Ectodermal cell (in vitro differentiated cells): Measurements from ENCODE around the gene POMT2.

Experiments
- H3K27ac ChIP-seq: 2 replicates; pipeline ENCODE4 v1.7.0; 2013; ENCODE audit warnings: mild to moderate bottlenecking, low read depth, low read length; ENCODE audit not compliant: insufficient read depth, poor library complexity, severe bottlenecking
- H3K27me3 ChIP-seq: 2 replicates; pipeline ENCODE4 v1.7.0; 2013; ENCODE audit warnings: mild to moderate bottlenecking, low read length; ENCODE audit not compliant: insufficient read depth, control insufficient read depth, poor library complexity, severe bottlenecking
- H3K36me3 ChIP-seq: one replicate; pipeline ENCODE4 v1.7.0; 2013; ENCODE audit warnings: low read length; ENCODE audit not compliant: control insufficient read depth, insufficient read depth
- H3K4me1 ChIP-seq: one replicate; pipeline ENCODE4 v1.7.0; 2013; ENCODE audit warnings: low read length; ENCODE audit not compliant: control insufficient read depth, insufficient read depth
- H3K4me3 ChIP-seq: 2 replicates; pipeline ENCODE4 v1.7.0; 2013; ENCODE audit warnings: low read depth, low read length, control low read depth; ENCODE audit not compliant: insufficient read depth
- H3K9me3 ChIP-seq: 2 replicates; pipeline ENCODE4 v1.7.0; 2013; ENCODE audit warnings: mild to moderate bottlenecking, low read length, moderate library complexity; ENCODE audit not compliant: control insufficient read depth
- WGBS, 2 experiments: methylation state at CpG; one replicate each; pipeline ENCODE4 v1.1.7; 2013; ENCODE audit warnings: missing lambda C conversion rate in 2 of 2; 5-methylcytosine and 5-hydroxymethylcytosine counted together

POMT2 gene

GRCh38 chr14:77305696-77306095 lies 15.0 kb downstream of the POMT2 start:
- H3K4me1 ChIP-seq = peaks cover 27% of the 10 kb centered on the region
- H3K36me3 ChIP-seq = no peaks in the 10 kb centered on the region
- no peak overlapping the region for H3K4me3 ChIP-seq
- WGBS, 2 experiments = 94 to 95% methylated on average over 4 of the region's 4 CpGs
- H3K9me3 ChIP-seq = no peaks in the 10 kb centered on the region
- no peaks in the 10 kb centered on the region for H3K27me3 ChIP-seq
- H3K27ac ChIP-seq = peak overlapping the region; percentile 96

DNA sequence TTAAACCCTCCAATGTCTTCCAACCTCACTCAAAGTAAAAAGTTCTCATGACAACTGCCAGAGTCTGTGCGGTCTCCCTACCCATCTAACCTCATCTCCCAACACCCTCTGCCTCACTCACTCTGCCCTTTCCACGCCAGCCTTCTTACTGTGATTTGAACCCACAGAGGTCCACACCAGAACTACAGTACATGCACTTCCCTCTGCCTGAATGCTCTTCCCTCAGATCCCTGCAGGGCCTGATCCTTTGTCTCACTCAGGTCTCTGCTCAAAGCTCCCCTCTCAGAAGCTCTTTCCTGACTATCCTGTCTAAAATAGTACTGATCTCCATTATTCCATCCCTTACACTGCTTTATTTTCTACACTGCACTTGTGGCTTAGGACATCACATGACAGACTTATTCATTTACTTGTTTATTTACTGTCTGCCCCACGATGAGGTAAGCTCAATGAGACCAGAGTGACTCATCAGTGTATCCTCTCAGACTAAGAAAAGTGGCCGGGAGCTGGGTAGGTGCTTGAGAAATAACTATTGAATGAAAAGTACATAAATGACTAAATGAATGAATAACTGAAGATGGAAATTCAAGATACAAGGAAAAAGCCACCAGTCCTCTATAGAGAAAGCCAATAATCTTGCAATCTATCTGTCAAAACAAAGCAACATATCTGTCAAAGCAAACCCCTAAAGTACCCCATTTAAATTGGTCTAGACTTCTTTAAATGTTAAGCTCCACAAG lies 17.1 kb downstream of the POMT2 start:
- no peaks in the 10 kb centered on the region for H3K9me3 ChIP-seq
- no peak overlapping the region for H3K27ac ChIP-seq
- H3K4me3 ChIP-seq = no peak overlapping the region
- H3K27me3 ChIP-seq = no peaks in the 10 kb centered on the region
- H3K4me1 ChIP-seq = peaks cover 27% of the 10 kb centered on the region
- no peaks in the 10 kb centered on the region for H3K36me3 ChIP-seq
- 84 to 89% methylated on average over 4 of the region's 4 CpGs for WGBS, 2 experiments

DNA sequence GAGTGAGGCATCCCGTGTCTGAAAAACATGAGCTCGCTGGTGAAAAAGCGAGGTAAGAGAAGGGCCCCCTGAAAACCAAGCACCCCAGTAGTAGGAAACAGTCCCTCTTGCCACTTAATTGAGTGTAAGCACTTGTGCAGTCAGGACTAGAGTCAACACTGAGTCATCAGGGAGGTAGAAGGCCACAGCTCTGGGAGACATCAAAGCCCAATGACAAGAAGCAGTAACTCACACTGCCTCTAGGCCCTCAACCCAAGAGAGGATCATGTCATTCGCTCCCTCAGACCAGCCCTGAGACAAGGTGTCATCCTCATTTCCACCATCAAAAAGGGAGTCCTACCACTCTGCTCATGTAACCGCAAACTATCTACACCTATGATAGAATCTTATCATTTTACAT lies 17.8 kb downstream of the POMT2 start:
- no peaks in the 10 kb centered on the region for H3K36me3 ChIP-seq
- no peaks in the 10 kb centered on the region for H3K27me3 ChIP-seq
- peaks cover 27% of the 10 kb centered on the region for H3K4me1 ChIP-seq
- H3K27ac ChIP-seq = no peak overlapping the region
- H3K4me3 ChIP-seq = no peak overlapping the region
- no peaks in the 10 kb centered on the region for H3K9me3 ChIP-seq
- WGBS, 2 experiments = 93 to 94% methylated on average over 5 of the region's 5 CpGs

DNA sequence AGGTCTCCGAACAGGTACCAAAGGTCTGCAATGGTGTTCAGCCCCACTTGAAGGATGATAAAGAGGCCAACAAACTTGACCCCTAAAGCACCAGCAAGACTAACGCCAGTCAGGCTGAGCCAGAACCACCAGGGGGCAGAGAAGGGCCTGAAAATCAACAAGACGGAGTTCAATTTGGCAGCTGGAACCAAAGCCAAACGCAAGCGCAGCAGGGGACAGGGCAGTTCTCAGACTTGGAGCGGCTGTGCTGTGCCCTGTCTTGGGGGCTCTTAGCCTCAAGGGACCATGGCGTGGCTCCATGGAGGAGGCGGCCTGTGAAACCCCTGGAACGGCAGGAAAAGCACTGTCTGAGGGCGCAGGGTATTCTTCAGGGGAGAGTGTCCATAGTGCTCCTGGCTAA lies 19.6 kb downstream of the POMT2 start:
- H3K27ac ChIP-seq = no peak overlapping the region
- no peaks in the 10 kb centered on the region for H3K36me3 ChIP-seq
- H3K4me3 ChIP-seq = no peak overlapping the region
- peaks cover 13% of the 10 kb centered on the region for H3K4me1 ChIP-seq
- no peaks in the 10 kb centered on the region for H3K9me3 ChIP-seq
- H3K27me3 ChIP-seq = no peaks in the 10 kb centered on the region
- WGBS, 2 experiments = 49 to 51% methylated on average over 10 of the region's 10 CpGs

DNA sequence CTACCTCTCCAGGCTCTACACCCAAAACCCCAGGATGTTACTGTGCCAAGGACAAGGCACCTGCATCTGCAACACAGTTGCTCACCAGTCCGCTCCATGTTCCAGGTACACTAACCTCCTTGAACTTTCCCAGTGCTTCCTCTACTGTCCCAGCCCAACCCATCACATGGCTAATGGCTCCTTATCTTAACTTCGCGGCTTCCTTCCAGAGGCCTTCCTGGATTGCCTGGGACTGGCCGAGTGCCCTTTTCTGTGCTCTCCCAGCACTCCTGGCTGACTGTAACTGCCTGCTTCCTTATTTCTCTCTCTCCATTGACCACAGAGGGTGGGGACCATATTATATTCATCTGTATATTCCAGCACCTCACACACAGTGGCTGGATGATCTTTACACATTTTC lies 20.9 kb downstream of the POMT2 start:
- H3K36me3 ChIP-seq = peaks cover 3% of the 10 kb centered on the region
- 92 to 95% methylated on average over 4 of the region's 4 CpGs for WGBS, 2 experiments

GRCh38 chr14:77296906-77297305 lies 23.8 kb downstream of the POMT2 start:
- Histone ChIP-seq H3K27ac (no peak overlapping the region), H3K36me3 (peaks cover 12% of the 10 kb centered on the region)
- 94 to 95% methylated on average over 8 of the region's 8 CpGs for WGBS, 2 experiments

More for the DNA sequence above, 20.9 kb downstream of the POMT2 start:
- no peak overlapping the region for H3K27ac ChIP-seq
- H3K9me3 ChIP-seq = no peaks in the 10 kb centered on the region
- H3K27me3 ChIP-seq = no peaks in the 10 kb centered on the region
- peaks cover 4% of the 10 kb centered on the region for H3K4me1 ChIP-seq
- H3K4me3 ChIP-seq = no peak overlapping the region

DNA sequence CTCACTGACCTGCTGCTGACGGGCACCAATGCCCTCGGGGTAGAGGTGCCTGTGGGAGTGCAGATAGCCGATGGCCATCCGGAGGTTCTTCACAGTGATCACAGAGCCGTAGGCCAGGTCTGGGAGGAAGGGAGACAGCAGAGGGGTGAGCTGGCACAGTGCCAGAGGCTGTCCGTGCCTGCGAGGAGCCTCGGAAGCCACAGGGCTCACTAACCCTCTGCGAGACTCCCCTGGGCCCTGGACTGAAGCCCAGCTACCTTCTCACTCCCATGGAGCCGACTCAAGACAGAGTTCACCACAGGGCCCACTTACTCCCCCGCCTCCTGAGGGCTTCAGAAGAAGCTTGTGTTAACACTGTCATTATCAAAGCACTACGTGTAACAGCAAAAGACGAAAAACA lies 24.5 kb downstream of the POMT2 start:
- WGBS, 2 experiments = 93% methylated on average over 13 of the region's 13 CpGs
- no peak overlapping the region for H3K27ac ChIP-seq
- H3K36me3 ChIP-seq = peaks cover 12% of the 10 kb centered on the region
- peaks cover under 1% of the 10 kb centered on the region for H3K4me1 ChIP-seq
- H3K27me3 ChIP-seq = no peaks in the 10 kb centered on the region
- H3K9me3 ChIP-seq = no peaks in the 10 kb centered on the region
- H3K4me3 ChIP-seq = no peak overlapping the region

More at GRCh38 chr14:77296906-77297305, 23.8 kb downstream of the POMT2 start:
- Histone ChIP-seq H3K4me1 (peaks cover 4% of the 10 kb centered on the region), H3K27me3 (no peaks in the 10 kb centered on the region), H3K9me3 (no peaks in the 10 kb centered on the region), H3K4me3 (no peak overlapping the region)

GRCh38 chr14:77290705-77291104 lies 30.0 kb downstream of the POMT2 start:
- H3K9me3 ChIP-seq = no peaks in the 10 kb centered on the region
- no peaks in the 10 kb centered on the region for H3K27me3 ChIP-seq
- H3K36me3 ChIP-seq = peaks cover 15% of the 10 kb centered on the region
- 94% methylated on average over 4 of the region's 4 CpGs for WGBS, 2 experiments
- no peak overlapping the region for H3K4me3 ChIP-seq
- no peak overlapping the region for H3K27ac ChIP-seq
- no peaks in the 10 kb centered on the region for H3K4me1 ChIP-seq

DNA sequence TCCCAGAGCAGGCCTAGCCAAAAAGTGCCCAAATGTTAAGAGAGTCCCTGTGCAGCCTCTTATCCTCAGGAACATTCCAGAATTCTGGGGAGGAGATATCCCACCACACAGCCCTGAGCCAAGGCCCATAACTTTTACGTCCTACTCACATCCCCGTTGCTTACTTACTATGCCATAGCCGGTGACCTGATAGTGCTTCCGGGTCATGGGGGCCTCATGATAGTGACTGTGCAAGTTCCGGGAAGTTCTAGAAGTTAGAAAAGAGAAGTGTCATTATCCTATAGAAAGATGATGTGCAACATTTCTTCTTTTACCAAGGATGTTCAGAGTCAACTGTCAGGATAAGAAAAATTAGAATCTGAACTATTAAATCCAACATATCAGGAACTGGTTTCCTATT lies 34.1 kb downstream of the POMT2 start:
- Histone ChIP-seq H3K36me3 (peaks cover 9% of the 10 kb centered on the region), H3K27me3 (no peaks in the 10 kb centered on the region), H3K4me3 (no peak overlapping the region), H3K4me1 (no peaks in the 10 kb centered on the region), H3K9me3 (no peaks in the 10 kb centered on the region), H3K27ac (no peak overlapping the region)
- WGBS, 2 experiments = 92 to 99% methylated on average over 5 of the region's 5 CpGs

DNA sequence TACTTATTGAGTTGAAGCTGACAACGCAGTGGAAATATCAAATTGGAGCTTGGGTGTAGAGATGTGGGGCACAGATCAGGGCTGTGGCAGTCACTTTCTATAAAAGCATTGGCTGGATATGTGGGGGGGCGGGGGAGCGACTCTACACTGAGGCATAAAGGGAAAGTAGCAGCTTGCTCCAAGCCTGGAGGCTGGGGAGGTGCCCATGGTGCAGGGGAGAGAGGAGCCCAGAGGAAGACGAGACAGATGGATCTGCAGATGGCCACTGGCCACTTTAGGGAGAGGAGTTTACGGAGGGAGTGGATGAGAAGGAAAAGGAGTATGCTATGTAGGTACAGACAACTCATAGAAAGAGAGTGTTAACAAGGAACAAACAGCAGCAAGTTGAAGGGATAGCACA lies 36.2 kb downstream of the POMT2 start:
- WGBS, 2 experiments = 96 to 98% methylated on average over 5 of the region's 5 CpGs
- Histone ChIP-seq H3K36me3 (peaks cover 9% of the 10 kb centered on the region), H3K4me3 (no peak overlapping the region)

More for the DNA sequence above, 36.2 kb downstream of the POMT2 start:
- no peaks in the 10 kb centered on the region for H3K9me3 ChIP-seq
- H3K27me3 ChIP-seq = no peaks in the 10 kb centered on the region
- no peaks in the 10 kb centered on the region for H3K4me1 ChIP-seq
- no peak overlapping the region for H3K27ac ChIP-seq
